Liver (tissue), 9 donors: ENCODE results near the gene RHEB. TPM values are rescaled to one million over a fixed set of nuclear protein-coding genes. Genes with fewer than 3 reads are reported as not detected.

Experiments
- DNase-seq: peaks from one replicate; pipeline ENCODE4 v3.0.0-alpha.2; 2017; ENCODE audit warnings: low spot score
- H3K27ac ChIP-seq, 2 donors: one replicate each; pipeline ENCODE4 v1.7.0; 2013; ENCODE audit warnings: inconsistent platforms in 2 of 2, low read length in 2 of 2, control low read depth in 1 of 2, low read depth in 1 of 2, mild to moderate bottlenecking in 1 of 2
- H3K27me3 ChIP-seq, 4 donors: one replicate each; pipeline versions ENCODE4 v1.6.1 to v1.7.0; 2013; ENCODE audit warnings: low read length in 3 of 4, inconsistent platforms in 1 of 4, mild to moderate bottlenecking in 1 of 4, moderate library complexity in 1 of 4; ENCODE audit not compliant: control insufficient read depth in 4 of 4, insufficient read depth in 4 of 4
- H3K36me3 ChIP-seq, 4 donors: one replicate each; pipeline versions ENCODE4 v1.6.1 to v1.7.0; 2013; ENCODE audit warnings: low read length in 3 of 4, mild to moderate bottlenecking in 3 of 4, low read depth in 1 of 4, moderate library complexity in 1 of 4; ENCODE audit not compliant: control insufficient read depth in 4 of 4, insufficient read depth in 3 of 4
- H3K4me1 ChIP-seq, 4 donors: one replicate each; pipeline versions ENCODE4 v1.6.1 to v1.7.0; 2013; ENCODE audit warnings: low read length in 3 of 4, mild to moderate bottlenecking in 3 of 4, moderate library complexity in 1 of 4; ENCODE audit not compliant: control insufficient read depth in 4 of 4, insufficient read depth in 4 of 4
- H3K4me3 ChIP-seq, 3 donors: one replicate each; pipeline versions ENCODE4 v1.6.1 to v1.7.0; 2013; ENCODE audit warnings: low read length in 3 of 3, control low read depth in 1 of 3, low read depth in 1 of 3, mild to moderate bottlenecking in 1 of 3
- H3K9ac ChIP-seq, 2 donors: one replicate each; pipeline ENCODE4 v1.7.0; 2013; ENCODE audit warnings: low read length in 2 of 2, mild to moderate bottlenecking in 2 of 2, moderate library complexity in 2 of 2, control low read depth in 1 of 2, low read depth in 1 of 2
- H3K9me3 ChIP-seq, 4 donors: one replicate each; pipeline versions ENCODE4 v1.6.1 to v1.7.0; 2013; ENCODE audit warnings: low read length in 3 of 4; ENCODE audit not compliant: control insufficient read depth in 4 of 4
- ATF3 ChIP-seq: IDR thresholded peaks from 2 replicates; pipeline ENCODE4 v1.6.1; 2016; ENCODE audit warnings: antibody characterized with exemption
- CTCF ChIP-seq: fragments of 150-350 bp; IDR thresholded peaks from 2 replicates; pipeline ENCODE4 v1.5.1; 2017; ENCODE audit warnings: improper control_type of control experiment, low read depth, low read length; ENCODE audit not compliant: missing input control
- EGR1 ChIP-seq, 2 donors: IDR thresholded peaks; 2 replicates each; pipeline ENCODE4 v1.6.1; 2016 to 2018; ENCODE audit warnings: antibody characterized with exemption in 2 of 2, low read depth in 2 of 2
- FOXA1 ChIP-seq: IDR thresholded peaks from 2 replicates; pipeline ENCODE4 v1.6.1; 2016; ENCODE audit warnings: antibody characterized with exemption
- FOXA2 ChIP-seq: IDR thresholded peaks from 2 replicates; pipeline ENCODE4 v1.6.1; 2016; ENCODE audit warnings: antibody characterized with exemption
- GABPA ChIP-seq, 2 donors: IDR thresholded peaks in 1 of 2; conservative IDR thresholded peaks in 1 of 2; 2 replicates each; pipeline ENCODE4 v1.6.1; 2016; ENCODE audit warnings: antibody characterized with exemption in 2 of 2, mild to moderate bottlenecking in 1 of 2, moderate library complexity in 1 of 2
- HNF4A ChIP-seq, 2 donors: conservative IDR thresholded peaks; 2 replicates each; pipeline ENCODE4 v1.6.1; 2016; ENCODE audit warnings: antibody characterized with exemption in 2 of 2, mild to moderate bottlenecking in 2 of 2
- HNF4G ChIP-seq: IDR thresholded peaks from 2 replicates; pipeline ENCODE4 v1.6.1; 2016; ENCODE audit warnings: antibody characterized with exemption
- JUND ChIP-seq, 2 donors: IDR thresholded peaks; 2 replicates each; pipeline ENCODE4 v1.6.1; 2016; ENCODE audit warnings: antibody characterized with exemption in 2 of 2
- MAX ChIP-seq: IDR thresholded peaks from 2 replicates; pipeline ENCODE4 v1.6.1; 2016; ENCODE audit warnings: antibody characterized with exemption
- NR2F2 ChIP-seq: IDR thresholded peaks from 2 replicates; pipeline ENCODE4 v1.6.1; 2016; ENCODE audit warnings: antibody characterized with exemption
- RAD21 ChIP-seq, 2 donors: IDR thresholded peaks; 2 replicates each; pipeline ENCODE4 v1.6.1; 2016; ENCODE audit warnings: antibody characterized with exemption in 2 of 2, mild to moderate bottlenecking in 2 of 2
- REST ChIP-seq: IDR thresholded peaks from 2 replicates; pipeline ENCODE4 v1.6.1; 2016; ENCODE audit warnings: antibody characterized with exemption, mild to moderate bottlenecking
- RXRA ChIP-seq, 2 donors: IDR thresholded peaks; 2 replicates each; pipeline ENCODE4 v1.6.1; 2017 to 2018; ENCODE audit warnings: antibody characterized with exemption in 2 of 2, mild to moderate bottlenecking in 1 of 2
- SP1 ChIP-seq: IDR thresholded peaks from 2 replicates; pipeline ENCODE4 v1.6.1; 2018; ENCODE audit warnings: antibody characterized with exemption, mild to moderate bottlenecking
- TAF1 ChIP-seq: conservative IDR thresholded peaks from 2 replicates; pipeline ENCODE4 v1.6.1; 2016; ENCODE audit warnings: antibody characterized with exemption, mild to moderate bottlenecking
- YY1 ChIP-seq: IDR thresholded peaks from 2 replicates; pipeline ENCODE4 v1.6.1; 2016; ENCODE audit warnings: antibody characterized with exemption, mild to moderate bottlenecking
- ZBTB33 ChIP-seq: IDR thresholded peaks from 2 replicates; pipeline ENCODE4 v1.6.1; 2016; ENCODE audit warnings: antibody characterized with exemption
- WGBS: extraction: QIAGEN DNeasy Blood & Tissue Kit; methylation state at CpG from one replicate; pipeline ENCODE4 v1.1.7; 2013; 5-methylcytosine and 5-hydroxymethylcytosine counted together
- polyA plus RNA-seq, 2 donors: library from polyadenylated mRNA; stranded (reverse) in 1 of 2; unstranded in 1 of 2; fragments of 200-250 nt in 1 of 2; fragments of >200 nt in 1 of 2; fragmentation: Nextera tagmentation in 1 of 2; extraction: Ambion mirVana in 1 of 2; gene quantifications; one replicate each; pipeline versions ENCODE4 v1.2.1 to v1.2.3, GENCODE V29; 2013 to 2015
- total RNA-seq, 2 donors: library from RNA; depleted of rRNA; stranded (reverse); fragments of >200 nt; gene quantifications; one replicate each; pipeline ENCODE4 v1.2.3, GENCODE V29; 2014
- donor health status: healthy.
- donor health status: healthy.
- donor health status: healthy.
- donor health status: healthy.
- donor health status: healthy.

RHEB gene
- total and polyA plus RNA-seq, 4 donors, result 29.5 to 59.0 (median 36.5) TPM

- Histone ChIP-seq H3K36me3 (peaks cover 10 to 39% (median 32%) of the 10 kb centered on the region in 4 donors), H3K9ac (no peak overlapping the region), H3K4me3 (no peak overlapping the region), H3K27me3 (no peaks in the 10 kb centered on the region), H3K27ac (no peak overlapping the region), H3K4me1 (peaks cover 0 to 2% (median 0%) of the 10 kb centered on the region in 4 donors), H3K9me3 (no peaks in the 10 kb centered on the region)
- TF ChIP-seq ATF3, result no peak
- no peak for TF ChIP-seq YY1
- TF ChIP-seq FOXA2, result no peak
- TF ChIP-seq REST, result no peak
- no peak for TF ChIP-seq MAX
- no peak for TF ChIP-seq HNF4G
- no peak for TF ChIP-seq RAD21 (IDR thresholded peaks at IDR 0.05)
- TF ChIP-seq NR2F2, result no peak
- no peak for TF ChIP-seq ZBTB33
- TF ChIP-seq EGR1 (IDR thresholded peaks at IDR 0.05; ENCODE audit: low read depth in 2 of 2), result no peak
- no peak for TF ChIP-seq RXRA (IDR thresholded peaks at IDR 0.05)
- no peak for TF ChIP-seq GABPA (IDR thresholded peaks at IDR 0.05 in 1 of 2, conservative IDR thresholded peaks at IDR 0.05 in 1 of 2)
- no peak for TF ChIP-seq FOXA1
- no peak for TF ChIP-seq CTCF
- no peak for TF ChIP-seq TAF1
- no peak for TF ChIP-seq HNF4A (conservative IDR thresholded peaks at IDR 0.05)
- TF ChIP-seq JUND (IDR thresholded peaks at IDR 0.05), result no peak
- no peak for TF ChIP-seq SP1
- DNase-seq, result no peak
- 98% methylated on average over 3 of the region's 3 CpGs for whole genome bisulfite sequencing
Measured at GRCh38 chr7:151486074-151486473, 33.6 kb downstream of the RHEB start.
